GM15510 (cell line): Measurements from ENCODE around the gene SNCA.

ENCODE experiments used
- POLR2A ChIP-seq: IDR thresholded peaks from 3 replicates; pipeline ENCODE4 v1.6.1; 2011; ENCODE audit warnings: borderline replicate concordance; ENCODE audit not compliant: insufficient read length; ENCODE audit errors: extremely low read depth

The SNCA gene

GRCh38 chr4:89834486-89835209 lies 2.3 kb downstream of the SNCA start:
- TF ChIP-seq POLR2A: no peak

DNA sequence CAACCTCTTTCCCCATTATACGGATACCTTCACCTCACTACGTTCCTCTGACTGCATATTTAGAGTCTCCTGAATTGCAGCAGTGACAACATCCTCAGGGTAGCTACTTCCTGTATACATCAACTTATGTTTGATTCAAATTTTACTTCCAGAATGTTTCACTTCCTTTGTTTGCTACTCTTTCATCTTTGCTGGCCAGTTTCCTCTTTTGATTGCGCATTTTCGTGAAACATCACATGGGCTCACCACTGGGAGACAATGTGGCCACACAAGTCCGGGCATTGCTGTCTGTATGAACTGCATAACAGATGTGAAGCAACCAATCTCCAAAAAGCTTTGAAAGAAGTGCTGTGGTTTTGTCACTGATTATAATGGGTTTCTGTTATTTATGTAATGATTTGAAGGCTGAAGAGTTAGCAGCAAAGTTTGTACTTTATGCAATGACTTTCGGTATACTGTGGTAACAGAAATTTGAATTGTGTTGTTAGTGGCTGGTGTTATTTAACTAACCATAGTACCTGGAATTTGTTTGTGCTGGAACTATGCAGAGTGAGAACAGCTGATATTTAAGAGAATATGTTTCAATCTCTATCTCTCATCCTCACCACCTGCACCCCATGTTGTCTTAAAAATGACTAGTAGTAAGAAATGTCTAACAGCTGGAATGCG lies 7.4 kb downstream of the SNCA start:
- TF ChIP-seq POLR2A: no peak

DNA sequence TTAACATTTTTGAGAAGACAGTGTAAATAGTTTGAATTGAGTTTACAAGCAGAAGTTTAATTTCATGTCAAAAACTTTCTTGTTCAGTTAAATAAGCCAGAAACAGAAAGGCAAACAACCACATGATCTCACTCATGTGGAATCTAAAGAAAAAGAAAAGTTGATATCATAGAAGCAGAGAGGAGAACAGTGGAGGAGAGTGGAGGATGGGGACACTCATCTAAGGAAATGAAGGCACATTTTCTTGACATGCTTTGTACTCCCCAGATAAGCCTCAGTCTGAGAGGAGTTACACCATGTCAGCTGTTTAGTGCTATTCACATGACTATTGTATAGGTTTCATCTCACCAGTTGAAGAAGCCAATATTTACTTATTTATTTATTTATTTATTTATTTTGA lies 13.5 kb downstream of the SNCA start:
- TF ChIP-seq POLR2A: no peak

GRCh38 chr4:89821612-89822011 lies 15.3 kb downstream of the SNCA start:
- no peak for TF ChIP-seq POLR2A

GRCh38 chr4:89820010-89820409 lies 17.0 kb downstream of the SNCA start:
- TF ChIP-seq POLR2A: no peak

DNA sequence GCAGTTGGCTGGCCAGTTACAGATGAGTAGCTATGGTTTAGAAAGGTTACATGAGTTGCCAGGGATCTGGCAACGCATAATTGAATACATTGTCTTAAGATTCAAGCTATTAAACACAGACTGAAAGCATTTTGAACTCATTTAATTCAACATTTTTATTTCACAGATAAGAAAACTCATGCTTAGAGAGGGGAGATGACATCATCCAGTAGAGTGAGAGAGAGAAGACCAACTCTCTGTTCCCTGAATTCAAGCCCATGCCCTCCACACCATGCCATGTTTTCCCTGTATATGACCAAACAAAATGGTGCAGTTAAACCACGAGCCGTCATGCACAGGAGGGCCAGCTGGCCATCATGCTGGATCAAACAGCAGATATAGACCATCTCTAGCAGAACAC lies 22.6 kb downstream of the SNCA start:
- TF ChIP-seq POLR2A: no peak

DNA sequence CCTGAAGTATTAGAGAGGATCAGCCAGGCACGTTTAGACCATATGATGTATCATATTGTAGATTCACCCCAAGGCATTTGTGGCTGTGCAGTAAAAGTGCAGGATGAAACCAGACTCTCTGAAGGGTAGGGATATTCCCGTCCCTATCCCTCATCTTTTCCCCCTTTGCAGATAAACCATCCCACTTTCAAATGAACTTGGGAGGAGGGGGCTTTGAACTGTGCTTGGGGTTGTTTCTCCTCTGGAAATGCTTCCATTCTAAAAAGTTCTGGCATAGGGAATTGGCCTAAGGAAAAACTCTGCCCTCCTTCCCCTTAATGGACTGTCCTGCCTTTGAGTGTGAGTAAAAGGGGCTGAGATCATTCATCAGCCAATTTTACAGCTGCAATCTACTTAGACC lies 23.8 kb downstream of the SNCA start:
- no peak for TF ChIP-seq POLR2A

- no peak for TF ChIP-seq POLR2A
These were observed 29.4 kb downstream of the SNCA start for GRCh38 chr4:89807441-89808140.

GRCh38 chr4:89805297-89805696 lies 31.7 kb downstream of the SNCA start:
- no peak for TF ChIP-seq POLR2A

DNA sequence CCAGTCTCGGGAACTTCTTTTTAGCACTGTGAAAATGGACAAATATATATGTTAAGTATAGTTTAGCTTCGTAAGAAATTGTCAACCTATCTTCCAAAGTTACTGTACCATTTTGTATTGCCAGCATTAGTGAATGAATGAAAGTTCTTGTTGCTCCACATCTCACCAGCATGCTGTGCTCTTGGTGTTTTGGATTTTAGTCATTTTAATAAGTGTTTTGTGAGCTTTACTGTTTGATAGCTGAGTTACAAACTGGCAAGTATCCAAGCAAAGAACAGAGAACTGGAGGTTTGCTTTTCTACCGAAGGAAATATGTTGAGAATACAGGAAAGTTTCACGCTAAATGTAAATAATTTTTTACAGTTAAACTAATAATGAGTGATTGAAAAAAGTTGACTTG lies 33.0 kb downstream of the SNCA start:
- no peak for TF ChIP-seq POLR2A

- TF ChIP-seq POLR2A: no peak
These were observed 33.9 kb downstream of the SNCA start for GRCh38 chr4:89803036-89803435.

DNA sequence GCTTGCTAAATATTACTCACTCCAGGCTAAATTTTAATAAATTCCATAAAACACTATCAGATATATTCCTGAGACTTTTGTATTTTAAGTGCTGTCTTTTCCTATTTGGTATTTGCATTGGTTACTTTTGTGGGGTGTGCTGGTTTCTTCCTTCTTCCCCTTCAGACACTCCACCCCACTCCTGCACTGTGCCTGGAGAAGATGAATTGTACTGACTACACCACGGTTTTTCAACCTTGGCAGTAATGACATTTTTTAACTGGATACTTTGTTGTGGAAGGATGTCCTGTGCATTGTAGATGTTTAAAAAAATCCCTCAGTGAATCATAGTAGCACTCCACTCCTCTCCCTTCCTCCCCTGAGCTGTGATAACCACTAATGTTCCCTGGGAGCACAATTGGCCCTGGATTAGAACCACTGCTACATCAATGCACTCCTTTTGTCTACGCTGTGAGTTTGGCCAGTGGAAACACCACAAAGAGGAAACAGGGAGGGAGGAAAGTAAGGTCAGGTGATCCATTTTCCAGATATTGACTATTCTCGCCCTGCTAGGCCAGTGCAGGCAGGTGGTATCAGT lies 36.3 kb downstream of the SNCA start:
- no peak for TF ChIP-seq POLR2A

DNA sequence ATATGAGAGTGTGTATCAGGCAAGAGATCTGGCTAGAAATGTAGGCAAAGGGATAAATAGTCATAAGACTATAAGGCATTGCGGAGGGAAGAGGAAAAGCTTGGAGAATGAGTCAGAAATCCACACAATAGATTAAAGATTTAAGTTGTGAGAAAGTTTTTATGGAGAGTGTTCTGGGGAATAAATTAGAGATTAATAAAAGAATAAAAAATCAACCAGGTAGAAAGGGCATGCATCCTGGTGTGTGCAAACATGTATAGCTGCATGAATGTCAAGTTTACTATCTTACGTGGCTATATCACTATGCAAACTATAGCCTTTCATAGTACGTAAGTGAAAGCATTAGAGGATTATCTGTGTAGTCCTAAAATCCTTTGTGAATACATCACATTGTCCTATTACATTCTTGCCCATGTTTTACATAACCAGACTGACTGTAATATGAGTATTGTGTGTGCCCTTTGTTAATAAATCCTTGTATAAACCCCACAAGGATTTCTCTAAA lies 36.9 kb downstream of the SNCA start:
- no peak for TF ChIP-seq POLR2A

DNA sequence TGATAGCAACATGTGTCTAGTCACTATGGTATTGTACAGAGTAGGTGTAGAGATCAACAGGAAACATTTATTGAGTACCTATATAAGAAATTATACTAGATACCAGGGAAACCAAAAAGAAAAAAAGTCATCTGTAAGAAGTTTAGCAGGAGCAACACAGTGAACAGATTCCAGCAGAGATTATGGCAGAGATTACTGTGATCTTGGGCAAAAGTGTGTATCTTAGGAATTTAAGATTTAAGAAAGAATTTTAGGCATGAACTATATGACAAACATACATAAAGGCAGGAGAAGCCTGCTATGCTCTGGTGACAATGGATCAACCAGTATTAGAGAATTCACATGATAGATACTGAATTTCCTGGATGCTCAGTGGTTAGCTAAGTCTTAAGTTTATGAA lies 37.9 kb downstream of the SNCA start:
- no peak for TF ChIP-seq POLR2A

- no peak for TF ChIP-seq POLR2A
These were observed 39.8 kb downstream of the SNCA start for GRCh38 chr4:89797117-89797516.
